ENCODE data around the gene LRRC25. TPM values are rescaled to one million over a fixed set of nuclear protein-coding genes. Genes with fewer than 3 reads are reported as not detected.

The LRRC25 gene
- total RNA-seq, 1 experiment from 2014 or later, result not detected

- H3K36me3 ChIP-seq (ENCODE audit: low read depth, low read length), result no peaks in the 10 kb centered on the region
- intact Hi-C loops (cut with micrococcal nuclease), result no loop called here
- DNase-seq (no peak), ATAC-seq (no peak)
- TF ChIP-seq EZH2 (IDR thresholded peaks at IDR 0.05; ENCODE audit: low read length, unreplicated experiment) (no peak), EZH2phosphoT487 (IDR thresholded peaks at IDR 0.05; ENCODE audit: borderline replicate concordance, low read length) (no peak)
- TF ChIP-seq, protein P1, sequence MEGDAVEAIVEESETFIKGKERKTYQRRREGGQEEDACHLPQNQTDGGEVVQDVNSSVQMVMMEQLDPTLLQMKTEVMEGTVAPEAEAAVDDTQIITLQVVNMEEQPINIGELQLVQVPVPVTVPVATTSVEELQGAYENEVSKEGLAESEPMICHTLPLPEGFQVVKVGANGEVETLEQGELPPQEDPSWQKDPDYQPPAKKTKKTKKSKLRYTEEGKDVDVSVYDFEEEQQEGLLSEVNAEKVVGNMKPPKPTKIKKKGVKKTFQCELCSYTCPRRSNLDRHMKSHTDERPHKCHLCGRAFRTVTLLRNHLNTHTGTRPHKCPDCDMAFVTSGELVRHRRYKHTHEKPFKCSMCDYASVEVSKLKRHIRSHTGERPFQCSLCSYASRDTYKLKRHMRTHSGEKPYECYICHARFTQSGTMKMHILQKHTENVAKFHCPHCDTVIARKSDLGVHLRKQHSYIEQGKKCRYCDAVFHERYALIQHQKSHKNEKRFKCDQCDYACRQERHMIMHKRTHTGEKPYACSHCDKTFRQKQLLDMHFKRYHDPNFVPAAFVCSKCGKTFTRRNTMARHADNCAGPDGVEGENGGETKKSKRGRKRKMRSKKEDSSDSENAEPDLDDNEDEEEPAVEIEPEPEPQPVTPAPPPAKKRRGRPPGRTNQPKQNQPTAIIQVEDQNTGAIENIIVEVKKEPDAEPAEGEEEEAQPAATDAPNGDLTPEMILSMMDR (conservative IDR thresholded peaks at IDR 0.05; ENCODE audit: low read depth, low read length), result no peak
- no peak overlapping the region for H3K4me3 ChIP-seq (ENCODE audit: low read length)
- no peaks in the 10 kb centered on the region for H3K9me3 ChIP-seq (ENCODE audit: low read length)
- H3K27ac ChIP-seq (ENCODE audit: low read length), result no peak overlapping the region
- H4K20me1 ChIP-seq (ENCODE audit: low read length), result no peaks in the 10 kb centered on the region
- no peaks in the 10 kb centered on the region for H3F3A ChIP-seq (ENCODE audit: low read length, unreplicated experiment)
- BruUV-seq (replicated peaks), result no TSS peak
- H3K4me1 ChIP-seq (ENCODE audit: insufficient read depth, low read length), result peaks cover 10% of the 10 kb centered on the region; the same call in 1 of the 2 replicates
- no peak overlapping the region for H2AFZ ChIP-seq (ENCODE audit: low read length)
- ChIA-PET POLR2A (ENCODE audit: unreplicated experiment) (no interaction called here), CTCF (no interaction called here)
- no peaks in the 10 kb centered on the region for H3K79me2 ChIP-seq (ENCODE audit: low read length)
- H3K9me2 ChIP-seq (replicated peaks; ENCODE audit: low read length), result no peaks in the 10 kb centered on the region
- no peaks in the 10 kb centered on the region for H3K27me3 ChIP-seq (ENCODE audit: low read length)
- no peak overlapping the region for H3K4me2 ChIP-seq (ENCODE audit: low read length)
- no peak overlapping the region for H3K9ac ChIP-seq (ENCODE audit: low read length)
Measured at GRCh38 chr19:18396471-18397241, 766 bp downstream of the LRRC25 start.

- Histone ChIP-seq H2AFZ (ENCODE audit: low read length) (no peak overlapping the region), H3K79me2 (ENCODE audit: low read length) (no peaks in the 10 kb centered on the region), H3K9ac (ENCODE audit: low read length) (no peak overlapping the region), H3K4me1 (ENCODE audit: insufficient read depth, low read length) (no peaks in the 10 kb centered on the region), H3K4me3 (ENCODE audit: low read length) (no peak overlapping the region), H3K9me3 (ENCODE audit: low read length) (no peaks in the 10 kb centered on the region), H3K9me2 (replicated peaks; ENCODE audit: low read length) (no peaks in the 10 kb centered on the region), H3K27me3 (ENCODE audit: low read length) (no peaks in the 10 kb centered on the region), H3K27ac (ENCODE audit: low read length) (no peak overlapping the region), H3K36me3 (ENCODE audit: low read depth, low read length) (no peaks in the 10 kb centered on the region), H4K20me1 (ENCODE audit: low read length) (no peaks in the 10 kb centered on the region), H3K4me2 (ENCODE audit: low read length) (no peak overlapping the region), H3F3A (ENCODE audit: low read length, unreplicated experiment) (no peaks in the 10 kb centered on the region)
- intact Hi-C loops (cut with micrococcal nuclease), result no loop called here
- DNase-seq (no peak), ATAC-seq (no peak)
- no peak for TF ChIP-seq EZH2 (IDR thresholded peaks at IDR 0.05; ENCODE audit: low read length, unreplicated experiment)
- TF ChIP-seq, protein P1 (conservative IDR thresholded peaks at IDR 0.05; ENCODE audit: low read depth, low read length), result no peak
- no peak for TF ChIP-seq EZH2phosphoT487 (IDR thresholded peaks at IDR 0.05; ENCODE audit: borderline replicate concordance, low read length)
- CTCF ChIA-PET, result no interaction called here
- POLR2A ChIA-PET (ENCODE audit: unreplicated experiment), result no interaction called here
- no TSS peak for BruUV-seq (replicated peaks)
Measured at GRCh38 chr19:18393836-18394235, 3.6 kb downstream of the LRRC25 start.

GRCh38 chr19:18392926-18393325 is 4.5 kb downstream of the LRRC25 start:
- H3K27me3 ChIP-seq (ENCODE audit: low read length), result no peaks in the 10 kb centered on the region
- no peak for ATAC-seq
- BruUV-seq (replicated peaks), result no TSS peak
- no peaks in the 10 kb centered on the region for H4K20me1 ChIP-seq (ENCODE audit: low read length)
- ChIA-PET CTCF (interaction anchor here (1.0 kb wide), 1 partner anchor 113 kb away, joined by 3 read pairs; no protein-coding TSS in a partner anchor), POLR2A (ENCODE audit: unreplicated experiment) (interaction anchor here (0.7 kb wide), 1 partner anchor 111 kb away, joined by 6 read pairs; the partner anchor contains the start of gene JUND)
- no peak overlapping the region for H2AFZ ChIP-seq (ENCODE audit: low read length)
- no peaks in the 10 kb centered on the region for H3K79me2 ChIP-seq (ENCODE audit: low read length)
- no peak for DNase-seq
- TF ChIP-seq EZH2phosphoT487 (IDR thresholded peaks at IDR 0.05; ENCODE audit: borderline replicate concordance, low read length), result no peak
- no peak for TF ChIP-seq EZH2 (IDR thresholded peaks at IDR 0.05; ENCODE audit: low read length, unreplicated experiment)
- TF ChIP-seq, protein P1 (conservative IDR thresholded peaks at IDR 0.05; ENCODE audit: low read depth, low read length), result no peak
- no peak overlapping the region for H3K27ac ChIP-seq (ENCODE audit: low read length)
- no peak overlapping the region for H3K9ac ChIP-seq (ENCODE audit: low read length)
- intact Hi-C loops (cut with micrococcal nuclease), result no loop called here
- no peaks in the 10 kb centered on the region for H3K36me3 ChIP-seq (ENCODE audit: low read depth, low read length)
- no peaks in the 10 kb centered on the region for H3K4me1 ChIP-seq (ENCODE audit: insufficient read depth, low read length)
- H3K4me2 ChIP-seq (ENCODE audit: low read length), result no peak overlapping the region
- no peaks in the 10 kb centered on the region for H3K9me2 ChIP-seq (replicated peaks; ENCODE audit: low read length)
- H3F3A ChIP-seq (ENCODE audit: low read length, unreplicated experiment), result no peaks in the 10 kb centered on the region
- H3K4me3 ChIP-seq (ENCODE audit: low read length), result no peak overlapping the region
- no peaks in the 10 kb centered on the region for H3K9me3 ChIP-seq (ENCODE audit: low read length)
